ENCODE data around the gene ASB13.

Gene ASB13

GRCh38 chr10:5666008-5666840 is at the start of gene ASB13:
ASB13 (minus strand) TSS chr10:5666595; CDS start chr10:5666551, 44 bp downstream.
- peak; percentile 72 for DNase-seq

- no peak for DNase-seq
Measured at GRCh38 chr10:5711642-5712041, 45.2 kb upstream of the ASB13 start.

- DNase-seq, result no peak
Measured at GRCh38 chr10:5710859-5711258, 44.5 kb upstream of the ASB13 start.

- no peak for DNase-seq
Measured at GRCh38 chr10:5709865-5710264, 43.5 kb upstream of the ASB13 start.

- no peak for DNase-seq
Measured at GRCh38 chr10:5708356-5708755, 42.0 kb upstream of the ASB13 start.

- DNase-seq, result no peak
Measured at GRCh38 chr10:5698062-5698461, 31.7 kb upstream of the ASB13 start.

GRCh38 chr10:5697342-5697741 is 30.9 kb upstream of the ASB13 start:
- DNase-seq, result no peak

- no peak for DNase-seq
Measured at GRCh38 chr10:5694573-5694972, 28.2 kb upstream of the ASB13 start.

- peak; percentile 62 for DNase-seq
Measured at GRCh38 chr10:5692461-5693358, 26.3 kb upstream of the ASB13 start.

- DNase-seq, result no peak
Measured at GRCh38 chr10:5691786-5692185, 25.4 kb upstream of the ASB13 start.

GRCh38 chr10:5688587-5688986 is 22.2 kb upstream of the ASB13 start:
- DNase-seq, result no peak

- no peak for DNase-seq
Measured at GRCh38 chr10:5685764-5686240, 19.4 kb upstream of the ASB13 start.

GRCh38 chr10:5684971-5685763 is 18.8 kb upstream of the ASB13 start:
- peak; percentile 80 for DNase-seq

GRCh38 chr10:5684318-5684970 is 18.0 kb upstream of the ASB13 start, which contains the start of gene TASOR2:
TASOR2 (plus strand) TSS chr10:5684838; CDS start chr10:5720643, 35,805 bp downstream.
- DNase-seq, result peak; percentile 99

GRCh38 chr10:5683065-5683464 is 16.7 kb upstream of the ASB13 start:
- DNase-seq, result no peak

- DNase-seq, result no peak
Measured at GRCh38 chr10:5681930-5682329, 15.5 kb upstream of the ASB13 start.

GRCh38 chr10:5679606-5680005 is 13.2 kb upstream of the ASB13 start:
- DNase-seq, result no peak

GRCh38 chr10:5679037-5679435 is 12.6 kb upstream of the ASB13 start:
- no peak for DNase-seq

- DNase-seq, result no peak
Measured at GRCh38 chr10:5678397-5679036, 12.1 kb upstream of the ASB13 start.

GRCh38 chr10:5670662-5671375 is 4.4 kb upstream of the ASB13 start:
- no peak for DNase-seq

- no peak for DNase-seq
Measured at GRCh38 chr10:5669604-5670003, 3.2 kb upstream of the ASB13 start.

Measured in femur (tissue), 1 donor.